ENCODE results near the gene CHD9NB. TPM values are rescaled to one million over a fixed set of nuclear protein-coding genes. Genes with fewer than 3 reads are reported as not detected.

CHD9NB gene
- polyA plus RNA-seq, 1 of the 3 experiments (the other 2 are of a cell fraction), result 2.7 TPM

DNA sequence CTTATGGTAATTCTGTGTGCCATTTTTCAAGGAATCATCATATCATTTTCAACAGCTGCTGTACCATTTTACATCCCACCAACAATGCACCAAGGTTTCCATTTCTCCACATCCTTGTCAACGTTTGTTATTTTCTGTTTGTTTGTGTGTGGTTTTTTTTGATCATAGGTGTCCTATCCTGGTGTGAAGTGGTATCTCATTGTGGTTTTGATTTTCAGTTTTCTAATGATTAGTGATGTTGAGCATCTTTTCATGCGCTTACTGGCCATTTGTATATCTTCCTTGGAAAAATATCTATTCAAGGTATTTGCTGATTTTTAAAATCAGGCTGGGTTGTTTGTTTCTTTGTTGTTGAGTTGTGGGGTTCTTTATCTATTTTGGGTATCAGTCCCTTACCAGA, 17.1 kb upstream of the CHD9NB start:
- ChIA-PET CTCF (interaction anchor here (5.3 kb wide), 1 partner anchor 15 kb away, joined by 25 read pairs; the partner anchor contains the start of gene CHD9), POLR2A (no interaction called here)
- Histone ChIP-seq H3K4me2 (no peak overlapping the region), H4K20me1 (ENCODE audit: insufficient read depth) (no peaks in the 10 kb centered on the region), H3K36me3 (replicated peaks in 1 of 2; ENCODE audit: control insufficient read depth in 1 of 2, insufficient read depth in 2 of 2, low read length in 1 of 2) (no peaks in the 10 kb centered on the region), H3K4me1 (ENCODE audit: control insufficient read depth in 1 of 2, insufficient read depth in 2 of 2, low read depth in 1 of 2, low read length in 1 of 2) (peaks cover 11 to 13% of the 10 kb centered on the region in 2 experiments; a peak in 3 of 4 replicates), H3K27me3 (ENCODE audit: insufficient read depth) (no peaks in the 10 kb centered on the region), H3K79me2 (ENCODE audit: insufficient read depth) (peaks cover 65% of the 10 kb centered on the region), H3F3A (replicated peaks; ENCODE audit: insufficient read depth) (no peaks in the 10 kb centered on the region), H3K9me2 (no peaks in the 10 kb centered on the region), H3K9ac (no peak overlapping the region), H3K4me3 (ENCODE audit: low read depth in 2 of 2, low read length in 1 of 2) (no peak overlapping the region), H3K27ac (ENCODE audit: low read depth in 2 of 2, low read length in 1 of 2) (no peak overlapping the region), H3K9me3 (no peaks in the 10 kb centered on the region), H2AFZ (ENCODE audit: low read depth) (no peak overlapping the region)
- 86% methylated on average over 2 of the region's 2 CpGs for WGBS (ENCODE audit: low lambda C conversion rate)
- DNase-seq, result no peak
- TF ChIP-seq GATA2 (CRISPR knock-in tag; IDR thresholded peaks at IDR 0.05) (no peak), RAD21 (IDR thresholded peaks at IDR 0.05; ENCODE audit: low read length) (no peak), FOSL2 (IDR thresholded peaks at IDR 0.05; ENCODE audit: borderline replicate concordance, low read depth) (no peak), TEAD4 (IDR thresholded peaks at IDR 0.05; ENCODE audit: borderline replicate concordance, insufficient read depth) (no peak), YY1 (IDR thresholded peaks at IDR 0.05; ENCODE audit: low read depth) (no peak), FOXJ3 (CRISPR knock-in tag; IDR thresholded peaks at IDR 0.05) (no peak)
- TF ChIP-seq, protein P1, sequence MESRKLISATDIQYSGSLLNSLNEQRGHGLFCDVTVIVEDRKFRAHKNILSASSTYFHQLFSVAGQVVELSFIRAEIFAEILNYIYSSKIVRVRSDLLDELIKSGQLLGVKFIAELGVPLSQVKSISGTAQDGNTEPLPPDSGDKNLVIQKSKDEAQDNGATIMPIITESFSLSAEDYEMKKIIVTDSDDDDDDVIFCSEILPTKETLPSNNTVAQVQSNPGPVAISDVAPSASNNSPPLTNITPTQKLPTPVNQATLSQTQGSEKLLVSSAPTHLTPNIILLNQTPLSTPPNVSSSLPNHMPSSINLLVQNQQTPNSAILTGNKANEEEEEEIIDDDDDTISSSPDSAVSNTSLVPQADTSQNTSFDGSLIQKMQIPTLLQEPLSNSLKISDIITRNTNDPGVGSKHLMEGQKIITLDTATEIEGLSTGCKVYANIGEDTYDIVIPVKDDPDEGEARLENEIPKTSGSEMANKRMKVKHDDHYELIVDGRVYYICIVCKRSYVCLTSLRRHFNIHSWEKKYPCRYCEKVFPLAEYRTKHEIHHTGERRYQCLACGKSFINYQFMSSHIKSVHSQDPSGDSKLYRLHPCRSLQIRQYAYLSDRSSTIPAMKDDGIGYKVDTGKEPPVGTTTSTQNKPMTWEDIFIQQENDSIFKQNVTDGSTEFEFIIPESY (IDR thresholded peaks at IDR 0.05; ENCODE audit: borderline replicate concordance, low read depth), result no peak
- TF ChIP-seq, protein P2, sequence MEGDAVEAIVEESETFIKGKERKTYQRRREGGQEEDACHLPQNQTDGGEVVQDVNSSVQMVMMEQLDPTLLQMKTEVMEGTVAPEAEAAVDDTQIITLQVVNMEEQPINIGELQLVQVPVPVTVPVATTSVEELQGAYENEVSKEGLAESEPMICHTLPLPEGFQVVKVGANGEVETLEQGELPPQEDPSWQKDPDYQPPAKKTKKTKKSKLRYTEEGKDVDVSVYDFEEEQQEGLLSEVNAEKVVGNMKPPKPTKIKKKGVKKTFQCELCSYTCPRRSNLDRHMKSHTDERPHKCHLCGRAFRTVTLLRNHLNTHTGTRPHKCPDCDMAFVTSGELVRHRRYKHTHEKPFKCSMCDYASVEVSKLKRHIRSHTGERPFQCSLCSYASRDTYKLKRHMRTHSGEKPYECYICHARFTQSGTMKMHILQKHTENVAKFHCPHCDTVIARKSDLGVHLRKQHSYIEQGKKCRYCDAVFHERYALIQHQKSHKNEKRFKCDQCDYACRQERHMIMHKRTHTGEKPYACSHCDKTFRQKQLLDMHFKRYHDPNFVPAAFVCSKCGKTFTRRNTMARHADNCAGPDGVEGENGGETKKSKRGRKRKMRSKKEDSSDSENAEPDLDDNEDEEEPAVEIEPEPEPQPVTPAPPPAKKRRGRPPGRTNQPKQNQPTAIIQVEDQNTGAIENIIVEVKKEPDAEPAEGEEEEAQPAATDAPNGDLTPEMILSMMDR (IDR thresholded peaks at IDR 0.05), result no peak
- TF ChIP-seq, protein P3, sequence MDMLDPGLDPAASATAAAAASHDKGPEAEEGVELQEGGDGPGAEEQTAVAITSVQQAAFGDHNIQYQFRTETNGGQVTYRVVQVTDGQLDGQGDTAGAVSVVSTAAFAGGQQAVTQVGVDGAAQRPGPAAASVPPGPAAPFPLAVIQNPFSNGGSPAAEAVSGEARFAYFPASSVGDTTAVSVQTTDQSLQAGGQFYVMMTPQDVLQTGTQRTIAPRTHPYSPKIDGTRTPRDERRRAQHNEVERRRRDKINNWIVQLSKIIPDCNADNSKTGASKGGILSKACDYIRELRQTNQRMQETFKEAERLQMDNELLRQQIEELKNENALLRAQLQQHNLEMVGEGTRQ (IDR thresholded peaks at IDR 0.05; ENCODE audit: borderline replicate concordance, low read depth, low read length), result no peak
- TF ChIP-seq, protein P4, sequence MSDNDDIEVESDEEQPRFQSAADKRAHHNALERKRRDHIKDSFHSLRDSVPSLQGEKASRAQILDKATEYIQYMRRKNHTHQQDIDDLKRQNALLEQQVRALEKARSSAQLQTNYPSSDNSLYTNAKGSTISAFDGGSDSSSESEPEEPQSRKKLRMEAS (IDR thresholded peaks at IDR 0.05; ENCODE audit: low read depth), result no peak
- TF ChIP-seq, protein P5, sequence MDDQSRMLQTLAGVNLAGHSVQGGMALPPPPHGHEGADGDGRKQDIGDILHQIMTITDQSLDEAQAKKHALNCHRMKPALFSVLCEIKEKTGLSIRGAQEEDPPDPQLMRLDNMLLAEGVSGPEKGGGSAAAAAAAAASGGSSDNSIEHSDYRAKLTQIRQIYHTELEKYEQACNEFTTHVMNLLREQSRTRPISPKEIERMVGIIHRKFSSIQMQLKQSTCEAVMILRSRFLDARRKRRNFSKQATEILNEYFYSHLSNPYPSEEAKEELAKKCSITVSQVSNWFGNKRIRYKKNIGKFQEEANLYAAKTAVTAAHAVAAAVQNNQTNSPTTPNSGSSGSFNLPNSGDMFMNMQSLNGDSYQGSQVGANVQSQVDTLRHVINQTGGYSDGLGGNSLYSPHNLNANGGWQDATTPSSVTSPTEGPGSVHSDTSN (IDR thresholded peaks at IDR 0.05), result no peak
